IPS-11a (cell line): Measurements from ENCODE around the gene ZNF525.
"Not testable (repeated sequence)": the region's sequence is repeated elsewhere in the genome, so short reads cannot be mapped to it uniquely, and the experiment has no call there.

ENCODE experiments used
- H3K4me3 ChIP-seq: one replicate; pipeline ENCODE4 v1.5.1; 2013; ENCODE audit warnings: low read depth, low read length, control low read depth

The ZNF525 gene

DNA sequence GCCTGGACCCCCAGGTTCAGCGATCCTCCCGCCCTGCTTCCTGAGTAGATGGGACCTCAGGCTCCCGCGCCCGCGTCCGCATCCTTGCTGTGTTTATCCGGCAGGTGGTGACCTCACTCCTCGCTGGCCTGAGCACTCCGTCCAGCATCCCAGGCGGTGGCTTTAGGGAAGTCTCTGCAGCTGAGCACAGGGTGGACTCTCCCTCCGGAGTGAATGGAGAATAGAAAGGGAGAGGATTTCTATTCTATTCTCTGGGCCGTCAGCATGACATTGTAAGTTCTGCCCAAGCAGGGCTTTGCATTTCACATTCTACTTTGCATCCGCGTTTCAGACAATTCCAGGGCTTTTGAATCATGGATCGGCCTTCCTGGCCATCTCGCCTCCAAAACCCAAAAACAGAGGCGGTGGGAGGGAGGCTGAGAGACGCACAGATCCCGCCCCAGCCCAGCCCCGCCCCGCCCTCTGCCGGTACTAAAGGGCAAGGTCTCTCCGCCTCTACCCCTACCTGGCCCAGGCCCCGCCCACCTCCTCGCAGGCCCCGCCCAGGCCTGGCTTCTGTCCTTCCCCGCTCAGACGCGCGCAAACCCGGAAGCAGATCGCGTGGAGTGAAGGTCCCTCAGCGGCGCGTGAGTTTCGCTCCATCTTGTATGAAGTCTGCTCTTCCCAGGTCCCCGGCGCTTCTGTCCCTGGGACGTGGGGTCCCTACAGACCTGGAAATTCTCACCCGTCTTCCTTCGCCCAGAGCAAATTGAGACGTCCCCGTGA lies at the start of gene ZNF525:
TSS of gene ZNF525 (plus strand) at position 572 of the 765 bp plus-strand sequence. CDS start 6,577 bp downstream, outside the sequence.
- H3K4me3 ChIP-seq, result peak within 1 kb of the TSS; percentile 73

- H3K4me3 ChIP-seq, result no peak overlapping the region
These were observed 36.5 kb upstream of the ZNF525 start for GRCh38 chr19:53328967-53329366.

GRCh38 chr19:53332484-53332883 lies 33.0 kb upstream of the ZNF525 start:
- H3K4me3 ChIP-seq, result no peak overlapping the region

- H3K4me3 ChIP-seq, result peak overlapping the region; percentile 35
These were observed 32.4 kb upstream of the ZNF525 start for GRCh38 chr19:53333066-53333462.

DNA sequence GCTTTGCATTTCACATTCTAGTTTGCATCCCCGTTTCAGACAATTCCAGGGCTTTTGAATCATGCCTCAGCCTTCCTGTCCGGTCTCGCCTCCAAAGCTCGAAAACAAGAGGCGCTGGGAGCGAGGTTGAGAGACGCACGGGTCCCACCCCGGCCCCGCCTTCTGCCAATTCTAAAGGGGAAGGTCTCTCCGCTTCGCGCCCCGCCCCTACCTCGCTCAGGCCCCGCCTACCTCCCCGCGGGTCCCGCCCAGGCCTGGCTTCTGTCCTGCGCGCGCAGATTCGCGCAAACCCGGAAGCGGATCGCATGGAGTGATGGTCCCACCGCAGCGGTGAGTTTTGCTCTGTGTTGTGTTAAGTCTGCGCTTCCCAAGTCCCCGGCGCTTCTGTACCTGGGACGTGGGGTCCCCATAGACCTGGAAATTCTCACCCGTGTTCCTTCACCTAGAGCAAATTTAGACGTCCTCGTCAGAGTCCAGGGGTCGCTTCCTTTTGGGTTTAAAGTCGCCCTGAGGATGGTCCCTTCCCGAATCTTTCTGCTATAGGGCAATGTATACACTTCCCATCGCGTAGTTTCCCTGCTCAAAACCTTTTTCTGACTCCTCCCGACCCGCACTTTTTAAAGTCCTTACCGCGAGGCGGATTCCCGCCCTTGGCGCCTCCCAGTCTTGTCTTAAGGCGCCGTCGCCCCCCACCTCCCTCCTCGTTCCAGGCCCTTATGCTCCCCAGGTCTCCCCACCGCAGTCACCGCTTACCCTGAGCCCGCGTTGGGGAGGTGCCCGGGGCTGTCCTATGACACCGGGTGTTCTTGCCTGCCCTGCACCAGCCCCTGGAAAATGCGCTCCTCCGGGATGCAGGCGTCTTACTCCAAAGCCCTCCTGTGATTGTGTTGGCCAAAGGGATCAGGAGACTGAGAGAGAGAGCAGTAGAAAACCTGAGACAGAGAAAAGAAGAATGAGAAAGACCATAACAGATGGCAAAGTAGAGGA lies 31.7 kb upstream of the ZNF525 start, which contains the start of gene ZNF845:
TSS of gene ZNF845 (plus strand) at position 287 of the 987 bp plus-strand sequence. CDS start 7,559 bp downstream, outside the sequence.
- H3K4me3 ChIP-seq, result peak within 1 kb of the TSS; percentile 93

GRCh38 chr19:53344403-53344802 lies 21.1 kb upstream of the ZNF525 start:
- not testable (repeated sequence) for H3K4me3 ChIP-seq

- no peak overlapping the region for H3K4me3 ChIP-seq
These were observed 9.8 kb upstream of the ZNF525 start for GRCh38 chr19:53355739-53356138.

- H3K4me3 ChIP-seq, result no peak overlapping the region
These were observed 7.5 kb upstream of the ZNF525 start for GRCh38 chr19:53357821-53358581.

- H3K4me3 ChIP-seq, result not testable (repeated sequence)
These were observed 5.4 kb upstream of the ZNF525 start for GRCh38 chr19:53360056-53360455.

GRCh38 chr19:53365899-53366493 lies 491 bp downstream of the ZNF525 start:
- H3K4me3 ChIP-seq, result peak overlapping the region; percentile 73

DNA sequence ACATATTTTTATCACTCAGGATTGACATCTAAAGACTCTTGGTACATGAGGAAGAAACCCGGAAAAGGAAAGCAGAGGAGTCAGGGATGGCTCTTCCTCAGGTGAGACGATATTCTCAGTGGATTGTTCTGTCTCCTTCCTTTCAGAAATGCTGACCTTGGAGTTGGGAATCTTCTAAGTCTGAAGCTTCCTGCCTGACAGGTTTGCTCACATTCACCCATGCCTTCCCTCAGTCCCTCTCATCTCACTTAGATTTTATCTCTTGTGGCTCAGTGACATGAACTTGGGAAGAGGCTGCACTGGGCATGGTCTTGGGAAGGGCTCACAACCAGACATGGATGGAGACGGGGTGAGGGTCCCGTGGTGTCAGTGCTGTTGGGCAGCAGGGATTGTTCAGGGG lies 6.7 kb downstream of the ZNF525 start:
- no peak overlapping the region for H3K4me3 ChIP-seq

GRCh38 chr19:53374288-53374687 lies 8.8 kb downstream of the ZNF525 start:
- H3K4me3 ChIP-seq, result no peak overlapping the region

GRCh38 chr19:53374743-53375142 lies 9.2 kb downstream of the ZNF525 start:
- no peak overlapping the region for H3K4me3 ChIP-seq

- H3K4me3 ChIP-seq, result no peak overlapping the region
These were observed 15.9 kb downstream of the ZNF525 start for GRCh38 chr19:53381376-53381775.

- no peak overlapping the region for H3K4me3 ChIP-seq
These were observed 22.7 kb downstream of the ZNF525 start for GRCh38 chr19:53388168-53388567.

GRCh38 chr19:53388904-53389303 lies 23.4 kb downstream of the ZNF525 start:
- H3K4me3 ChIP-seq, result no peak overlapping the region

- no peak overlapping the region for H3K4me3 ChIP-seq
These were observed 24.1 kb downstream of the ZNF525 start for GRCh38 chr19:53389571-53389970.

DNA sequence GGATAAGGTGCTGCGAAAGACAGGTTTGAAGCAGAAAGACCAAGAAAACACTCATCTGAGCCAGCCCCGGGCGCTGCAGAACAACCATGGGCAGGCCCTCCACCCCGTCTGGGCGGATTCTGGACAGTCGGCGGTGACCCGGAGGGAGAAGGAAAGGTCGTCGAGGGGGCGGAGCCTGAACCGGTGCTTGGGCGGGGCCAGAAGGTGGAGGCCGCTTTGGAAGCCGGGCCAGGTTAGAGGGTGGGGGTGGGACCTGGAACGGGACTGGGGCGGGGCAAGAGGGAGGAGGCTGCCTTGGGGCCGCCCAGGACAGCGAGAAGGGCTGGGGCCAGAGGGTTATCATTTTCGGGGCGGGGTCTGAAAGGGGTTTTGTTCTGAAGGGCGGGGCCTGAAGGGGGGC lies 24.5 kb downstream of the ZNF525 start:
- H3K4me3 ChIP-seq, result no peak overlapping the region

DNA sequence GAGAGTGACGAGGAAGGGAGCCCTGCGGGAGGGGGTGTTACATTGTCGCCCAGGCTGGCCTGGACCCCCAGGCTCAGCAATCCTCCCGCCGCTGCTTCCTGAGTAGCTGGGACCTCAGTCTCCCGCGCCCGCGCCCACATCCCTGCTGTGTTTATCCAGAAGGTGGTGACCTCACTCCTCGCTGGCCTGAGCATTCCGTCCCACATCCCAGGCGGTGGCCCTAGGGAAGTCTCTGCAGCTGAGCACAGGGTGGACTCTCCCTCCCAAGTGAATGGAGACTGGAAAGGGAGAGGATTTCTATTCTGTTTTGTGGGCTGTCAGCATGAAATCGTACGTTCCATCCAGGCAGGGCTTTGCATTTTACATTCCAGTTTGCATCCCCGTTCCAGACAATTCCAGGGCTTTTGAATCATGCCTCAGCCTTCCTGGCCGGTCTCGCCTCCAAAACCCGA lies 29.0 kb downstream of the ZNF525 start:
- peak overlapping the region; percentile 83 for H3K4me3 ChIP-seq
